Measurements from ENCODE around the gene ANKS1B.
"Not testable (repeated sequence)": the region's sequence is repeated elsewhere in the genome, so short reads cannot be mapped to it uniquely, and the experiment has no call there.

Gene ANKS1B

DNA sequence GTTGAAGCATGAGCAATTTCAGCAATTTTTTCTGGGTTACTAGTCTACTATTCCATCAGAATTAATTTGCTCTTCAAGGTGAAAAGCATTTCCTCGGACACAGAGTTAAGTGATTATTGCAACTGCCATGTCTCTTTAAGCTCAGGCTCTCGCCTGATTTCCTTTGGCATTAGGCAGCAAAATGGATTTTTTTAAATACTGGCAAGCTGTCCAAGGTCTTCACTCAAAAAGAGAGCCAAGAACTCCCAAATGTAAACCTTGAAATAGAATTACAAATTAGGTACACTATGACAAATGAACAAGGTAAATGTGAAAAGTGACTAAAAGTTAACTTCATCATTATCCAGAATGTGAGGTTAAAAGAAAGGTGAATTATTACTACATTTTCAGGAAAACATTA is 225.3 kb downstream of the ANKS1B start:
- DNase-seq (ENCODE audit: low read depth, low spot score) = no peak

DNA sequence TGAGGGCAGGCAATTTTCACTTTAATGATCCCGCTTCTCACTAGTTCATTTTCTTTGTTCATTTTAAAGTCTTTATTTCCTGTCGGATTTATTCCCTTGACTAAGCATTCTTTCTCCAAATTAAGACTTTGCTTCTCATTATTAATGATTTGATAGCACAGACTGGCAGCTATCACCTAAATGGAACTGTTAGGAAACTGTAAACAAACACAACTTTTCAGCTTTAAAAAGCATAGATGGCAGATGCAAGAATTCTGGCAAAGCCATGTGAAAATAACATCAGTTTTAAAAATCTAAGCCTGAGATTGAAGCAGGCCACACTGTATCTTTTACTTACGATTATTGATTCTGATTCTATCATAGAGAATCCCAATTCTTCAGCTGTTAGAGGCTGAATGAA is 225.7 kb downstream of the ANKS1B start:
- no peak for DNase-seq (ENCODE audit: low read depth, low spot score)

DNA sequence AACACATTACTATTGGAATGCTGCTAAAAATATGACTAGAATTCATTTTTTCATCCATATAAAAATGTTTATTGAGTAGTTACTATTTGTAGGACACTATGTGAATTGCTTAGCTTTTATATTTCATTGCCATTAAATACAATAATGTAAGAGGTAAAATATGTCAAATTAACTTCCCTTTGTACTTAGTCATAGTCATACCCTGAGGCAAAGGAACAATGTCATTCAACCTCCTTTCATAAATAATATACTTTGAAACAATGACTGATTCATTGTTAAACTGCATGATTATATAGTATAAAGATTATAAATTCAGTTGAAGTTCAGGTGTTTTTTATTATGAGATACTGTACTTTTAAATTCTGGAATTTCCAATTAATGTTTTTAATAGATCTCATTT is 232.0 kb downstream of the ANKS1B start:
- no peak for DNase-seq (ENCODE audit: low read depth, low spot score)

DNA sequence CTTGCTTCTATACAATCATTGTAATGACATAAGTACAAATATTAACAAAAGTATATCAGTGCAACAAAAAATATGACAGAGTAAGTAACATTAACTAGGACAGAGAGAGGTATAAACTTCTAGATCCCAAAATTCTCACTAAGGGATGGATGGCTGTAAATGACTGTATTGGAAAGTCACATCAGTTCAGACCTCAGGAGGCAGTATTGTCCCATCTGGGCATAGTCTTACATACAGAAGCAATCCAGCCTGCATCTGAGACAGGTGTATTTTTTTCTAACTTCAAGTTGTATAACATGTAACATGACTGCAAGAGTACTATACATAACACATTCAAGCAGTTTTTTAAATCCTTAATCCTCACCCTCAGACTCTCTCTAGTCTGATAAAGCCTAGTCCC is 238.2 kb downstream of the ANKS1B start:
- no peak for DNase-seq (ENCODE audit: low read depth, low spot score)

DNA sequence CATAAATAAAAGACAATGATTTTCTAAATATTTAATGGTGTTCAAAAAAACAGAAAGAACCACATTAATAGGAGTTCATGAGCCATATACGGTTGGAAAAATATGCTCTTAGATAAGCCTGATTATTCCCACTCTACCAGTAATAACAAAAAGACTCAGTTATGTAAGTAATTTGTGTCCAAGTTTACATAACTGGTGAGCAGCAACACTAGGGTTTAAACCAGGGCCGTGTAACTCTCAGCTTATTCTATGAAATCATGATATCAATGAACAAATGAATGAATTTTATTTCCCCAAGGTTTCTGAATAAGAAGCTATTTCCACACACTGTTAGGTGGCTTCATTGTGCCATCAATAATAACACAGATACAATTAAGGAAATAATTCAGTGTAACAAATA is 238.8 kb downstream of the ANKS1B start:
- DNase-seq (ENCODE audit: low read depth, low spot score) = no peak

DNA sequence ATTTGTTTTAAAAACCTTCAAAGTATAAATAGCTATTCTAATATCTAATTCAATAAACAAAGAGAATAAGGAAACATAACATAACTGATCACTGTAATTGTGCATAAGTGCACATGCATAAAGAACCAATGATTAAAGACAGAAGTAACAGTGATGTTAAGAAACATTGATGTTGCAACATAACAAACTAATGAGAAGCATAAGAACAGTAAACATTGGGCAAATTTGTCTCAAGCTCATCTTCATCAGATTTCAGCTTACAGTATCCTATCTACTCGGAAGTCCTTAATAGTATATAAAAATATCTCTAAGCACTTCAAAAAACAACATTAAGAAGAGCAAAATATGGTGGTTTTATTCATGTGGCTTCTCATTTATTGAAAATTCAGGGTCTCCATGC is 239.6 kb downstream of the ANKS1B start:
- DNase-seq (ENCODE audit: low read depth, low spot score) = no peak

DNA sequence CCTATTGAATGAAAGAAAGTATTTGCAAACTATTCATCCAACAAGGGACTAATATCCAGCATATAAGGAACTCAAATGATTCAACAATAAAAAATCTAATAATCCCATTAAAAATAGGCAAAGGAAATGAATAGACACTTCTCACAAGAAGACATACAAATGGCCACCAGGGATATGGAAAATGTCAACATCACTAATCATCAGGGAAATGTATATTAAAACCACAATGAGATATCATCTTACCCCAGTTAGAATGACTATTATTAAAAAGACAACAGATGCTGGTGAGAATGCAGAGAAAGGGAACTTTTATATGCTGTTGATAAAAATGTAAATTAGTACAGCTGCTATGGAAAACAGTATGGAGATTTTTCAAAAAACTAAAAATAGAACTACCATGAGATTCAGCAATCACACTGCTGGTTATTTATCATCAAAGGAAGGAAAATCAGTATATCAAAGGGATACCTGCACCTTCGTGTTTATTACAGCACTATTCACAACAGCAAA is 247.9 kb downstream of the ANKS1B start:
- no peak for DNase-seq (ENCODE audit: low read depth, low spot score)

DNA sequence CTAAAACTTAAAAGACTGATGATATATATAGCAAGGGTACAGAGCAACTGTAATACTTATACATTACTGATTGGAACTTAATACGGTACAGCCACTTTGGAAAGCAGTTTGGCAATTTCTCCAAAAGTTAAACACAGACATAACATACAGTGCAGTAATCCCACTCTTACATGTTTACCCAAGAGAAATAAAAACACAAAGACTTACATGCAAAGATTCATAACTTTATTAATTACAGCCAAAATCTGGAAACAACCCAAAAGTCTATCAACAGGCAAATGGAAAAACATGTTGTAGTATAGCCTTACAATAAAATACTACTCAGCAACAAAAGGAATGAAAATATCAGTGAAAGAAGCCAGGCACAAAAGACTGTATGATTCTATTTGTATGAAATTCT is 252.6 kb downstream of the ANKS1B start:
- DNase-seq (ENCODE audit: low read depth, low spot score) = no peak

DNA sequence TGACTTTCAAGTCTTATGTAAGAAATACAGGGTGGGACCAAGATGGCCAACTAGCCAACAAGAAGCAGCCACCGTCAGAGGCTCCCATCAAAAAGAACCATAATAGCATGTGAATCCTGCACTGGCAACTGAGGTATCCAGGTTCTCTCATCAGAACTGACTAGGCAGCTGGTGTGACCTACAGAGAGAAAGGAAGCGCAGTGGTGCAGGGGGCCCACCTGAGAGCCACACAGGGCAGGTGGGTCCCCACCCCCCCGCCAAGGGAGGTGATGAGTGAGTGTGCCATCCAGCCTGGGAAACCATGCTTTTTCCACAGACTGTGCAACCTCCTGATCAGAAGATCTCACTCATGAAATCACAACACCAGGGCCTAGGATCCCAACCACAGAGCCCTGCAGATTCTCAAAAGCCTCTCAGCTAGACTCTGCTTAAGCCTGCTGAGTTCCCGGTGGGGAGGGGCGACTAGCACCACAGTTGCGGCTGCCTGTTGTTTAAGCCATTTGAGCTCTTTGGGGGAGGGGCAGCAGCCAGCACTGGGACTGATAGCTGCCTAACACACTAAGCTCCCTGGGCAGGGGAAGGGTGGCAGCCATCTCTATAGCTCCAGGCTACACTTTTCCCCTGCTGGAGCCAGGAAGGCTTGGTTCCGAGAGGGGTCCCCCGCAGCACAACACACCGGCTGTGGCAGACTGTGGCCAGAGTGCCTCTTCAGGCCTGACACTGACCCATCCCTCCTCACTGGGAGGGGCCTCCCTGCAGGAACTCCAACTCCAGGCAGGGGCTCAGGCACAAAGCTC is 261.8 kb downstream of the ANKS1B start:
- DNase-seq (ENCODE audit: low read depth, low spot score) = no peak

DNA sequence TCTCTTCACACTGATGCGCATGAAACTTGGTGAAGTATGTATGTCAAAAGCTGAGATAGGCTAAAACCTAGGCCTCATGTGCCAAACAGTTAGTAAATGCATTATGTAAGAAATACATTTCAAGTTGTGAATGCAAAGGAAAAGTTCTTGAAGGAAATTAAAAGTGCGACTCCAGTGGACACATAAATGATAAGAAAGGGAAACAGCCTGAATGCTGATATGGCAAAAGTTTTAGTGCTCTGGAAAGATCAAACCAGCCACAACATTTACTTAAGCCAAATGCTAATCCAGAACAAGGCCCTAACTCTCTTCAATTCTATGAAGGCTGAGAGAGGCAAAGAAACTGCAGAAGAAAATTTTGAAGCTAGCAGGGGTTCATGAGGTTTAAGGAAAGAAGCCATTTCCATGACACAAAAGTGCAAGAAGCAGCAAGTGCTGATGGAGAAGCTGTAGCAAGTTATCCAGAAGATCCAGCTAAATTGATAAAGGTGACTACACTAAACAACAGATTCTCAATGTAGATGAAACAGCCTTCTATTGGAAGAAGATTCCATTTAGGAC is 262.9 kb downstream of the ANKS1B start:
- no peak for DNase-seq (ENCODE audit: low read depth, low spot score)

DNA sequence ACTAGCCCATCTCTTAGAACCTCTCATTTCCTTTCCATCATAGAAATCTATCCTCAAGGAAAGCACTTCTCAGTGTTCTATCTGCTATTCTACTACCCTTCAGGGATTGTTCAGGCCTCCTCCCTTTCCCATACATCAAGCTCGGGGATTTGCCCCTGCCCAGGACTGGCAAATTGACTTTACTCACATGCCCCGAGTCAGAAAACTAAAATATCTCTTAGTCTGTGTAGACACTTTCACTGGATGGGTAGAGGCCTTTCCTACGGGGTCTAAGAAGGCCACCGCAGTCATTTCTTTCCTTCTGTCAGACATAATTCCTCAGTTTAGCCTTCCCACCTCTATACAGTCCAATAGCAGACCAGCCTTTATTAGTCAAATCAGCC is 264.7 kb downstream of the ANKS1B start:
- not testable (repeated sequence) for DNase-seq (ENCODE audit: low read depth, low spot score)

DNA sequence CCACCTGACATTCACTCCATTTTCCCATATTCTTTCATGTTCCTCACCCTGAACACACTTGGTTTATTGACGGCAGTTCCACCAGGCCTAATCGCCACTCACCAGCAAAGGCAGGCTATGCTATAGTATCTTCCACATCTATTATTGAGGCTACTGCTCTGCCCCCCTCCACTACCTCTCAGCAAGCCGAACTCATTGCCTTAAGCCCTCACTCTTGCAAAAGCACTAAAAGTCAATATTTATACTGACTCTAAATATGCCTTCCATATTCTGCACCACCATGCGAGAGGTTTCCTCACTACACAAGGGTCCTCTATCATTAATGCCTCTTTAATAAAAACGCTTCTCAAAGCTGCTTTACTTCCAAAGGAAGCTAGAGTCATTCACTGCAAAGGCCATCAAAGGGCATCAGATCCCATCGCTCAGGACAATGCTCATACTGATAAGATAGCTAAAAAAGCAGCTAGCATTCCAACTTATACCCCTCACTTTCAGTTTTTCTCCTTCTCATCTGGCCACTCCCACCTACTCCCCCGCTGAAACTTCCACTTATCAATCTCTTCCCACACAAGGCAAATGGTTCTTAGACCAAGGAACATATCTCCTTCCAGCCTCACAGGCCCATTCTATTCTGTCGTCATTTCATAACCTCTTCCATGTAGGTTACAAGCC is 265.2 kb downstream of the ANKS1B start:
- DNase-seq (ENCODE audit: low read depth, low spot score) = not testable (repeated sequence)

DNA sequence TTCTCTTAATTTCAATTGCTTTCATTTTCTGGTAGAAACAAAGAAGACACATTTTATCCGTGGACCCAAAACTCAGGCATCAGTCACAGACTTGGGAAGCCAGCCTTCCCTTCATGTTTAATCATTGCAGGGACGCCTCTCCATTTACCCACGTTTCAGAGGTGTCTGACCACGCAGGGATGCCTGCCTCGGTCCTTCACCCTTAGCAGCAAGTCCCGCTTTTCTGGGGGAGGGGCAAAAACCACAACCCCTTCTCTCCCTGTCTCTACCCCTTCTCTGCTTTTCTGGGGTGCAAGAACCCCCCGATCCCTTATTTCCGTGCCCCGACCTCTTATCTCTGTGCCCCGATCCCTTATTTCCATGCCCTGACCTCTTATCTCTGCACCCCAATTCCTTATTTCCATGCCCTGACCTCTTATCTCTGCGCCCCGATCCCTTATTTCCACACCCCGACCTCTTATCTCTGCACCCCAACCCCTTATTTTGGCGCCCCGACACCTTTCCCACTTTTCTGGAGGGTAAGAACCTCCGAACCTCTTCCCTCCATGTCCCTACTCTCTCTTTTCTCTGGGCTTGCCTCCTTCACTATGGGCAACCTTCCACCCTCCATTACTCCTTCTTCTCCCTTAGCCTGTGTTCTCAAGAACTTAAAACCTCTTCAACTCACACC is 268.8 kb downstream of the ANKS1B start:
- not testable (repeated sequence) for DNase-seq (ENCODE audit: low read depth, low spot score)

DNA sequence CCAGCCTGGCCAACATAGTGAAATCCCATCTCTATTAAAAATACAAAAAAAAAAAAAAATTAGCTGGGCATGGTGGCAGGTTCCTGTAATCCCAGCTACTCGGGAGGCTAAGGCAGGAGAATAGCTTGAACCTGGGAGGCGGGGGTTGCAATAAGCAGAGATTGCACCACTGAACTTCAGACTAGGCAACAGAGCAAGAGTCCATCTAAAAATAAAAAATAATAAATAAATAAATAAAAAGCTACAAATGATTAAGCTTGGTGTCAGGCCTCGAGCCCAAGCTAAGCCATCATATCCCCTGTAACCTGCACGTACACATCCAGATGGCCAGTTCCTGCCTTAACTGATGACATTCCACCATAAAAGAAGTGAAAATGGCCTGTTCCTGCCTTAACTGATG is 269.8 kb downstream of the ANKS1B start:
- DNase-seq (ENCODE audit: low read depth, low spot score) = not testable (repeated sequence)

DNA sequence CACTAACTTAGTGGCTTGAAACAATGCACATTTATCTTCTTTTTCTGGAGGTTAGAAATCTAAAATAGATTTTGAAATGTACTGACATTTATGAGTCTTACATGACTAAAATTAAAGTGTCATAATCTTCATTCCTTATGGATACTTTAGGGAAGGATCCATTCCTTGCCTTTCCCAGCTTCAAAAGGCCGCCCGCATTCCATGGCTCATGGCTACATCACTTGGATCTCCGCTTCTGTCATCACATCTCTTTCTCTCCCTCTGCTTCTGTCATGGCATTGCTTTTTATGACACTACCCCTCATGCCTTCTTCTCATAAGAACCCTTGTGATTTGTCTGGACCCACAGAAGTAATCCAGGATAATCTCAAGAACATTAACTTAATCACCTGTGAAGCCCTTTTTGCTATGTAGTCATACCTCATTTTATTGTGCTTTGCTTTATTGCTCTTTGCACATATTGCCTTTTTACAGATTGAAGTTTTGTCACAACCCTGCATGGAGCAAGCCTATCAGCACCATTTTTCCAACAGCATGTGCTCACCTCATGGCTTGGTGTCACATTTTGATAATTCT is 270.7 kb downstream of the ANKS1B start:
- no peak for DNase-seq (ENCODE audit: low read depth, low spot score)

DNA sequence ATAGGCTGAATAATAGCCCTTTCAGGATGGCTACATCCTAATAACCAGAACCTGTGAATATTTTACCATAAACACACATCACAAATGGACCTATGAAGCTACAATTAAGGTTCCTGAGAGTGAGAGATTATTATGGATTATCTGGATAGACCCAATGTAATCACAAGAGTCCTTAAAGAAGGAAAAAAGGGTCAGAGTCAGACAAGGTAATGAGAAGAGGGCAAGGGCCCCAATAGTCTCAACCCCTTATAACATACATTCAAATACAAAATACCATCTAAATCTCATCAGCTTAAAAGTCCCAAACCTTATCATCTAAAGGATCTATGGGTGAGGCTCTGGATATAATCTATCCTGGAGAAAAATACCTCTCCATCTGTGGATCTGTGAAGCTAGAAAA is 272.5 kb downstream of the ANKS1B start:
- no peak for DNase-seq (ENCODE audit: low read depth, low spot score)

DNA sequence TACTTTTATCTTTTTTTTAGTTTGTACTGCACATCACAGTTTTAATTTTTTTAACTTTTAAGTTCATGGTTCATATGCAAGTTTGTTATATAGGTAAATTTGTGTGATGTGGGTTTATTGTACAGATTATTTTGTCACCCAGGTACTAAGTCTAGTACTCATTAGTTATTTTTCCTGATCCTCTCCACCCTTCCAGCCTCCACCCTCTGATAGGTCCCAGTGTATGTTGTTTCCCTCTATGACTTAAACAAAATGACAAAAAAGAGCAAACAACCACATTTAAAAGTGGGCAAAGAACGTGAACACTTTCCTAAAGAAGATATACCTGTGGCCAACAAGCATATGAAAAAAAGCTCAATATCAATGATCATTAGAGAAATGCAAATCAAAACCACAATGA is 273.5 kb downstream of the ANKS1B start:
- no peak for DNase-seq (ENCODE audit: low read depth, low spot score)

DNA sequence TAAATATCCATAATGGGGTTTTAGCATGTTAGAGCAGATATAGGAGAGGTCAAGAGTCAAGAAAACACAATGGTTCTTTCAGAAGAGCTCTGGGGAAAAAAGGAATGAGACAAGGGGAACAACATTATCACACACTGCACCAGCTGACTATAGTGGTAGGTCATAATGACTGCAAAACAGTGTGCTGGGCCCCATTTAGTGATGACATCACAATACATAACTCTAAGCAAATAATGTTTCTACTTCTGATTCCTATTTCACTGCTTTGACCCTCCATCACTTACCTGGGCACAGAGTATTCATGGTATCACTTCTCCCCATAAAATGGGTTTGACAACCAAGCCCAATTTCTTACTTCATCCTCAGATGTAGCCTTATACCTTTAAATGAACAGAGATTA is 275.1 kb downstream of the ANKS1B start:
- no peak for DNase-seq (ENCODE audit: low read depth, low spot score)

DNA sequence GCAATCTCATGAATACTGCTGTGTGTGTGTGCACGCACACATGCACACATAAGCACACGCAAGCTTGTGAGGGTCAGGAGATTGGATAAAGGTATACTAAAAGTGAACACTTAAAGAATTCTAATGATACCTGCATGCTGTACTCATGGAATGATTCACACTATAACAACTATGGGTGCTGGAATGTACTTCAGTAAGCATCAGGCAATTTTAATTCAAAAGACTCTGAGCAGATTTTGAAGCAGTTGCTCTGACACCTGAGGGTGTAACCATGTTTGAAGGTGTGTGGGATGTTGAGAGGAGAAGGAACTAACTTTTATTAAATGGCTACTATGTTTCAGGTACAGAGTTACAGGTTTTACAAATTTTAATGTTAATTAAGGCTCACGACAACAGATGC is 275.6 kb downstream of the ANKS1B start:
- DNase-seq (ENCODE audit: low read depth, low spot score) = no peak

DNA sequence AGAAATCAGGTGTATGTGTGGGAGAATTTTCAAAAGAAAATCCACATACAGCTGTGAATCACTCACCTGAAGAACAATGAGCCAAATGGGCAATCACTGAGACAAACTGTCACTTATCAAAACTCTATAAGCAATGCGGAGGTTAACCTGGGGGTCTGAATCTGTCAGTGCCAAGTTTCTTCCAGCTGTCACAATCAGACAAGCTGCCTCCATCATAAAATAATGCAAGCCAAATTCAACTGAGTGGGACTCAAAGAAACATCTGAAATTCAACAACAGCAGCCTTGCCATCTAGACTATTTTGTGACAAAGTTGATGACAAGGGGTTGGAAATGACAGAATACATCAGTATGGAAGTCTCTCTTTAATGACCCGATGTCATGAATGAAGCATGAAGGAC is 276.9 kb downstream of the ANKS1B start:
- DNase-seq (ENCODE audit: low read depth, low spot score) = no peak

DNA sequence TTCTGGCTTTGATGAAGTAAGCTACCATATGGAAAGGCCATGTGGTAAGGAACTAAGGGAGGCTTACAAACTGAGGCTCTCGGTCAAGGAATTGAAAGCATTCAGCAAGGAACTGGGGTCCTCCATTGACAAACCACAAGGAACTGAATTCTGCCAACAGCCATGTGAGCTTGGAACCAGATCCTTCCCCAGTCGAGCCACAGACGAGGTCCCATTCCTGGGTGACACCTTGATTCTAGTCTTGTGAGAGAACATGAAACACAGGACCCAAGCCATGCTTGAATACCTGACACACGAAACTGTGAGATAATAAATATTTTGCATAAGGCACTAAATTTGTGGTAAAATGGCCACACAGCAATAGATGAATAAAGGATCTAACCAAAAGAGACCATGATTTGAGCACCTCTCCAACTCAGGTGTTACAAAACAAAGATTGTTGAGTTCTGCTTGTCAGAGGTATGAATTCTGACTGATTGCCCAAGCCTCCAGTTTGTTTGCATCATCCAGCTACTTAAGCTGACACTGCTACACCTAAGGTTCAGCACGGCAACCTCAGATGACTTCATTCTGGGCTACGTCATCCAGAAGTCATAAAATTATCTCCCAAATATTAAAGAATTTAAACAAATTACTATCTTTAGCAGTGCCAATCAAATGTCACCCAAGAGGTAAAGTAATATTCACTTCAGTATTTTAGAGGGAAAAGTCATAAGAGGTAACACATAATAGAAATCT is 277.8 kb downstream of the ANKS1B start:
- no peak for DNase-seq (ENCODE audit: low read depth, low spot score)

Measured in smooth muscle cell of the brain vasculature (primary cell).